Measurements from ENCODE around the gene EFCAB8.
"Not testable (repeated sequence)": the region's sequence is repeated elsewhere in the genome, so short reads cannot be mapped to it uniquely, and the experiment has no call there.

EFCAB8 gene

DNA sequence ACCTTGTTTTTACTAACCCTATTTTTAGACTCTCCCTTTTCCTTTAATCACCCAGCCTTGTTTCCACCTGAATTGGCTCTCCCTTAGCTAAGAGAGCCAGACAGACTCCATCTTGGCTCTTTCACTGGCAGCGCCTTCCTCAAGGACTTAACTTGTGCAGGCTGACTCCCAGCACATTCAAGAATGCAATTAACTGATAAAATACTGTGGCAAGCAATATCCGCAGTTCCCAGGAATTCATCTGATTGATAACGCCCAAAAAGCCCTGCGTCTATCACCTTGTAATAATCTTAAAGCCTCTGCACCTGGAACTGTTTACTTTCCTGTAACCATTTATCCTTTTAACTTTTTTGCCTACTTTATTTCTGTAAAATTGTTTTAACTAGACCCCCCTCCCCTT is 116.4 kb downstream of the EFCAB8 start:
- not testable (repeated sequence) for H2AFZ ChIP-seq (ENCODE audit: insufficient read depth, low read length, poor library complexity); H3K9me3 ChIP-seq (ENCODE audit: insufficient read depth, low read depth, low read length); H3K27me3 ChIP-seq (ENCODE audit: insufficient read depth, low read length); H2BK120ac ChIP-seq (ENCODE audit: insufficient read depth, low read length, poor library complexity); H3K14ac ChIP-seq (ENCODE audit: low read length); H3K4me2 ChIP-seq (ENCODE audit: low read length); H2AK5ac ChIP-seq (ENCODE audit: low read length); H3K4ac ChIP-seq (ENCODE audit: low read depth, low read length); H3K79me2 ChIP-seq (ENCODE audit: control insufficient read depth, insufficient read depth, low read length, poor library complexity); H3K27ac ChIP-seq (ENCODE audit: low read depth, low read length); H4K12ac ChIP-seq (ENCODE audit: low read depth, low read length); H2BK12ac ChIP-seq (ENCODE audit: low read length); H3K9ac ChIP-seq (ENCODE audit: low read length); H3K36me3 ChIP-seq (ENCODE audit: control insufficient read depth in 1 of 2, insufficient read depth in 2 of 2, low read length in 2 of 2); H3K79me1 ChIP-seq (ENCODE audit: low read length); H2BK5ac ChIP-seq (ENCODE audit: low read depth, low read length, poor library complexity); H3K4me3 ChIP-seq (ENCODE audit: low read depth, low read length); H3K18ac ChIP-seq (ENCODE audit: low read length); DNase-seq; H4K91ac ChIP-seq (ENCODE audit: low read depth, low read length); H3K23ac ChIP-seq (ENCODE audit: low read length); H4K8ac ChIP-seq (ENCODE audit: low read depth, low read length)
- no CpG with 5 or more reads among the region's 4 CpGs for WGBS (ENCODE audit: extremely low coverage, insufficient coverage, insufficient read length)
- peaks cover 3 to 14% of the 10 kb centered on the region in 2 experiments for H3K4me1 ChIP-seq (ENCODE audit: control insufficient read depth in 1 of 2, insufficient read depth in 2 of 2, low read length in 2 of 2)

- Histone ChIP-seq H2BK120ac (ENCODE audit: insufficient read depth, low read length, poor library complexity) (no peak overlapping the region), H2BK5ac (ENCODE audit: low read depth, low read length, poor library complexity) (no peak overlapping the region), H3K9ac (ENCODE audit: low read length) (no peak overlapping the region), H4K12ac (ENCODE audit: low read depth, low read length) (no peak overlapping the region), H3K23ac (ENCODE audit: low read length) (no peak overlapping the region), H4K91ac (ENCODE audit: low read depth, low read length) (no peak overlapping the region), H3K4me1 (ENCODE audit: control insufficient read depth in 1 of 2, insufficient read depth in 2 of 2, low read length in 2 of 2) (peaks cover 3 to 14% of the 10 kb centered on the region in 2 experiments), H2AK5ac (ENCODE audit: low read length) (no peak overlapping the region), H4K8ac (ENCODE audit: low read depth, low read length) (no peak overlapping the region), H3K4ac (ENCODE audit: low read depth, low read length) (no peak overlapping the region), H2BK12ac (ENCODE audit: low read length) (no peak overlapping the region), H3K79me1 (ENCODE audit: low read length) (no peaks in the 10 kb centered on the region), H3K4me3 (ENCODE audit: low read depth, low read length) (no peak overlapping the region), H3K14ac (ENCODE audit: low read length) (no peak overlapping the region), H3K79me2 (ENCODE audit: control insufficient read depth, insufficient read depth, low read length, poor library complexity) (no peaks in the 10 kb centered on the region), H3K27me3 (ENCODE audit: insufficient read depth, low read length) (no peaks in the 10 kb centered on the region), H2AFZ (ENCODE audit: insufficient read depth, low read length, poor library complexity) (no peak overlapping the region), H3K9me3 (ENCODE audit: insufficient read depth, low read depth, low read length) (peaks cover 8% of the 10 kb centered on the region), H3K18ac (ENCODE audit: low read length) (no peak overlapping the region), H3K27ac (ENCODE audit: low read depth, low read length) (no peak overlapping the region), H3K36me3 (ENCODE audit: control insufficient read depth in 1 of 2, insufficient read depth in 2 of 2, low read length in 2 of 2) (no peaks in the 10 kb centered on the region), H3K4me2 (ENCODE audit: low read length) (no peak overlapping the region)
- DNase-seq = peak; percentile 8 to 10
- no CpG with 5 or more reads among the region's 15 CpGs for WGBS (ENCODE audit: extremely low coverage, insufficient coverage, insufficient read length)
Measured at GRCh38 chr20:32975698-32976674, 117.3 kb downstream of the EFCAB8 start.

GRCh38 chr20:32976746-32977145 is 118.0 kb downstream of the EFCAB8 start:
- Histone ChIP-seq H4K12ac (ENCODE audit: low read depth, low read length) (no peak overlapping the region), H4K91ac (ENCODE audit: low read depth, low read length) (no peak overlapping the region), H3K4me3 (ENCODE audit: low read depth, low read length) (no peak overlapping the region), H2BK5ac (ENCODE audit: low read depth, low read length, poor library complexity) (no peak overlapping the region), H3K23ac (ENCODE audit: low read length) (no peak overlapping the region), H3K9ac (ENCODE audit: low read length) (no peak overlapping the region), H4K8ac (ENCODE audit: low read depth, low read length) (no peak overlapping the region), H3K18ac (ENCODE audit: low read length) (no peak overlapping the region), H3K36me3 (ENCODE audit: control insufficient read depth in 1 of 2, insufficient read depth in 2 of 2, low read length in 2 of 2) (no peaks in the 10 kb centered on the region), H2BK12ac (ENCODE audit: low read length) (no peak overlapping the region), H2AFZ (ENCODE audit: insufficient read depth, low read length, poor library complexity) (no peak overlapping the region), H3K9me3 (ENCODE audit: insufficient read depth, low read depth, low read length) (peaks cover 8% of the 10 kb centered on the region), H3K27me3 (ENCODE audit: insufficient read depth, low read length) (no peaks in the 10 kb centered on the region), H3K4ac (ENCODE audit: low read depth, low read length) (no peak overlapping the region), H2BK120ac (ENCODE audit: insufficient read depth, low read length, poor library complexity) (no peak overlapping the region), H3K79me1 (ENCODE audit: low read length) (no peaks in the 10 kb centered on the region), H3K14ac (ENCODE audit: low read length) (no peak overlapping the region), H3K27ac (ENCODE audit: low read depth, low read length) (no peak overlapping the region), H3K4me2 (ENCODE audit: low read length) (no peak overlapping the region), H3K79me2 (ENCODE audit: control insufficient read depth, insufficient read depth, low read length, poor library complexity) (no peaks in the 10 kb centered on the region), H3K4me1 (ENCODE audit: control insufficient read depth in 1 of 2, insufficient read depth in 2 of 2, low read length in 2 of 2) (peaks cover 3 to 14% of the 10 kb centered on the region in 2 experiments), H2AK5ac (ENCODE audit: low read length) (no peak overlapping the region)
- WGBS (ENCODE audit: extremely low coverage, insufficient coverage, insufficient read length) = no CpG with 5 or more reads among the region's 6 CpGs
- DNase-seq = peak in 1 of 2 donors; percentile 6

- no peak overlapping the region for H3K27ac ChIP-seq (ENCODE audit: low read depth, low read length)
- no peak overlapping the region for H2AK5ac ChIP-seq (ENCODE audit: low read length)
- WGBS (ENCODE audit: extremely low coverage, insufficient coverage, insufficient read length) = no CpG with 5 or more reads among the region's 13 CpGs
- no peaks in the 10 kb centered on the region for H3K27me3 ChIP-seq (ENCODE audit: insufficient read depth, low read length)
- no peak overlapping the region for H4K91ac ChIP-seq (ENCODE audit: low read depth, low read length)
- no peak overlapping the region for H2BK5ac ChIP-seq (ENCODE audit: low read depth, low read length, poor library complexity)
- no peak overlapping the region for H2BK12ac ChIP-seq (ENCODE audit: low read length)
- peaks cover 3 to 11% of the 10 kb centered on the region in 2 experiments for H3K4me1 ChIP-seq (ENCODE audit: control insufficient read depth in 1 of 2, insufficient read depth in 2 of 2, low read length in 2 of 2)
- H3K23ac ChIP-seq (ENCODE audit: low read length) = no peak overlapping the region
- no peak overlapping the region for H2AFZ ChIP-seq (ENCODE audit: insufficient read depth, low read length, poor library complexity)
- H3K79me1 ChIP-seq (ENCODE audit: low read length) = no peaks in the 10 kb centered on the region
- H2BK120ac ChIP-seq (ENCODE audit: insufficient read depth, low read length, poor library complexity) = no peak overlapping the region
- peaks cover 8% of the 10 kb centered on the region for H3K9me3 ChIP-seq (ENCODE audit: insufficient read depth, low read depth, low read length)
- H3K4me2 ChIP-seq (ENCODE audit: low read length) = no peak overlapping the region
- no peak overlapping the region for H4K12ac ChIP-seq (ENCODE audit: low read depth, low read length)
- no peak overlapping the region for H3K14ac ChIP-seq (ENCODE audit: low read length)
- no peak overlapping the region for H3K9ac ChIP-seq (ENCODE audit: low read length)
- H3K18ac ChIP-seq (ENCODE audit: low read length) = no peak overlapping the region
- H4K8ac ChIP-seq (ENCODE audit: low read depth, low read length) = no peak overlapping the region
- no peaks in the 10 kb centered on the region for H3K36me3 ChIP-seq (ENCODE audit: control insufficient read depth in 1 of 2, insufficient read depth in 2 of 2, low read length in 2 of 2)
- H3K4me3 ChIP-seq (ENCODE audit: low read depth, low read length) = no peak overlapping the region
- H3K79me2 ChIP-seq (ENCODE audit: control insufficient read depth, insufficient read depth, low read length, poor library complexity) = no peaks in the 10 kb centered on the region
- H3K4ac ChIP-seq (ENCODE audit: low read depth, low read length) = no peak overlapping the region
- DNase-seq = no peak
Measured at GRCh38 chr20:32977281-32978008, 118.7 kb downstream of the EFCAB8 start.
